Peyer's patch (tissue), 4 donors: ENCODE data around the gene RPP14. TPM values are rescaled to one million over a fixed set of nuclear protein-coding genes. Genes with fewer than 3 reads are reported as not detected.

ENCODE experiments used
- DNase-seq, 3 donors: peaks; one replicate each; pipeline ENCODE4 v3.0.0-alpha.2; 2017 to 2019
- H3K27ac ChIP-seq, 4 donors: fragments of 200-600 bp; sonication (generic); one replicate each; pipeline ENCODE4 v1.5.1; 2016 to 2019
- H3K27me3 ChIP-seq, 2 donors: fragments of 200-600 bp; sonication (generic); one replicate each; pipeline ENCODE4 v1.5.1; 2019
- H3K36me3 ChIP-seq, 3 donors: fragments of 200-600 bp; sonication (generic); one replicate each; pipeline ENCODE4 v1.5.1; 2016 to 2019
- H3K4me1 ChIP-seq, 4 donors: fragments of 200-600 bp; sonication (generic); one replicate each; pipeline ENCODE4 v1.5.1; 2016 to 2019
- H3K4me3 ChIP-seq, 4 donors: fragments of 200-600 bp; sonication (generic); 1 replicate in 3 of 4; 2 replicates in 1 of 4; pipeline ENCODE4 v1.5.1; 2016 to 2019; ENCODE audit warnings: mild to moderate bottlenecking in 1 of 4
- H3K9me3 ChIP-seq, 4 donors: fragments of 200-600 bp; sonication (generic); one replicate each; pipeline ENCODE4 v1.5.1; 2016 to 2019; ENCODE audit warnings: mild to moderate bottlenecking in 1 of 4
- CTCF ChIP-seq, 6 experiments: fragments of 450-650 bp in 4 of 6; fragments of 200-600 bp in 2 of 6; sonication (generic) in 1 of 6; IDR thresholded peaks; one replicate each; pipeline ENCODE4 v1.5.1; 2017 to 2019; ENCODE audit warnings: antibody characterized with exemption in 6 of 6, mild to moderate bottlenecking in 3 of 6, moderate library complexity in 1 of 6
- POLR2A ChIP-seq, 2 donors: fragments of 450-650 bp; IDR thresholded peaks; one replicate each; pipeline ENCODE4 v1.5.1; 2017; ENCODE audit warnings: antibody characterized with exemption in 2 of 2, mild to moderate bottlenecking in 2 of 2, moderate library complexity in 2 of 2
- small RNA-seq, 2 donors: library from RNA; depleted of rRNA; stranded (forward); fragments of <200 nt; gene quantifications; one replicate each; pipeline ENCODE3, GENCODE V24; 2016
- total RNA-seq, 4 donors: library from RNA; depleted of rRNA; stranded (reverse); fragments of >200 nt; gene quantifications; one replicate each; pipeline ENCODE4 v1.1.0, GENCODE V29; 2016

Gene RPP14
- total RNA-seq, 4 donors from 2014 or later, result 9.9 to 23.1 (median 13.4) TPM

- no peak overlapping the region for H3K4me3 ChIP-seq
- no peaks in the 10 kb centered on the region for H3K4me1 ChIP-seq
- H3K27me3 ChIP-seq, result no peaks in the 10 kb centered on the region
- H3K9me3 ChIP-seq, result no peaks in the 10 kb centered on the region
- TF ChIP-seq CTCF (IDR thresholded peaks at IDR 0.05), result no peak
- no peak for TF ChIP-seq POLR2A (IDR thresholded peaks at IDR 0.05)
- H3K36me3 ChIP-seq, result peaks cover 0 to 10% (median 0%) of the 10 kb centered on the region in 3 donors
- DNase-seq, result no peak
- no peak overlapping the region for H3K27ac ChIP-seq
These were observed 60.7 kb downstream of the RPP14 start for GRCh38 chr3:58366699-58367098.

- Histone ChIP-seq H3K9me3 (no peaks in the 10 kb centered on the region), H3K27ac (no peak overlapping the region), H3K36me3 (peaks cover 0 to 10% (median 0%) of the 10 kb centered on the region in 3 donors), H3K27me3 (no peaks in the 10 kb centered on the region), H3K4me3 (no peak overlapping the region), H3K4me1 (no peaks in the 10 kb centered on the region)
- no peak for DNase-seq
- TF ChIP-seq CTCF (IDR thresholded peaks at IDR 0.05) (no peak), POLR2A (IDR thresholded peaks at IDR 0.05) (no peak)
These were observed 63.0 kb downstream of the RPP14 start for GRCh38 chr3:58369038-58369437.

Small RNA genes lying within 50 kb of the gene (small RNA-seq; reads per million reads assigned to genes)
- 0 reads per million in 2 donors for gene AC098479.1

Other genes starting within 250 kb of the RPP14 start
- gene DNASE1L3, start 95.3 kb upstream of the RPP14 start, total RNA-seq, result 10 to 100 TPM in 1 of 4 donors, 1 to 10 TPM in 3; 1.9 to 47.0 (median 3.9) TPM
- gene ABHD6, start 68.5 kb upstream of the RPP14 start, total RNA-seq, result 10 to 100 TPM in 3 of 4 donors, 1 to 10 TPM in 1; 9.1 to 97.6 (median 55.7) TPM
- 10 to 100 TPM in 1 of 4 donors, 1 to 10 TPM in 2, not detected in 1; 4.8 to 12.8 (median 6.5) TPM for gene HTD2, start 275 bp downstream of the RPP14 start, total RNA-seq
- 10 to 100 TPM; 15.3 to 73.4 (median 28.4) TPM for gene PXK, start 26.6 kb downstream of the RPP14 start, total RNA-seq
- gene PDHB, start 127.6 kb downstream of the RPP14 start, total RNA-seq, result 100 to 1,000 TPM in 2 of 4 donors, 10 to 100 TPM in 2; 66.6 to 126 (median 96.8) TPM
- gene KCTD6, start 185.9 kb downstream of the RPP14 start, total RNA-seq, result 10 to 100 TPM; 10.3 to 14.9 (median 11.9) TPM
- gene ACOX2, start 230.9 kb downstream of the RPP14 start, total RNA-seq, result 100 to 1,000 TPM in 3 of 4 donors, 10 to 100 TPM in 1; 54.5 to 162 (median 142) TPM